Activated CD8-positive, alpha-beta memory T cell treated with anti-CD3 and anti-CD28 coated beads for 4 hours (primary cell): ENCODE data around the gene PRDX2.

Experiments used
- DNase-seq, 2 donors: peaks; one replicate each; pipeline ENCODE4 v3.0.0-alpha.2; 2020; ENCODE audit warnings: low read depth in 2 of 2

PRDX2 gene

GRCh38 chr19:12752056-12752781, 49.4 kb downstream of the PRDX2 start:
- no peak for DNase-seq

- DNase-seq, result no peak
Observed at GRCh38 chr19:12751635-12752034, 50.0 kb downstream of the PRDX2 start, which contains the start of gene BEST2. Gene BEST2 (plus strand): TSS chr19:12751791. CDS start chr19:12752593, 802 bp downstream.

GRCh38 chr19:12750851-12751250, 50.7 kb downstream of the PRDX2 start:
- no peak for DNase-seq

GRCh38 chr19:12749938-12750521, 51.6 kb downstream of the PRDX2 start:
- no peak for DNase-seq

GRCh38 chr19:12748489-12748888, 53.1 kb downstream of the PRDX2 start:
- DNase-seq, result no peak
